GM21360 (cell line): ENCODE data around the gene ATXN7L3B.

ENCODE experiments used
- ATAC-seq: cut with Tn5 transposase; IDR thresholded peaks from one replicate; pipeline ENCODE4 v1.9.1; 2021; ENCODE audit warnings: mild to moderate bottlenecking, moderate library complexity; ENCODE audit not compliant: unreplicated experiment

Gene ATXN7L3B

DNA sequence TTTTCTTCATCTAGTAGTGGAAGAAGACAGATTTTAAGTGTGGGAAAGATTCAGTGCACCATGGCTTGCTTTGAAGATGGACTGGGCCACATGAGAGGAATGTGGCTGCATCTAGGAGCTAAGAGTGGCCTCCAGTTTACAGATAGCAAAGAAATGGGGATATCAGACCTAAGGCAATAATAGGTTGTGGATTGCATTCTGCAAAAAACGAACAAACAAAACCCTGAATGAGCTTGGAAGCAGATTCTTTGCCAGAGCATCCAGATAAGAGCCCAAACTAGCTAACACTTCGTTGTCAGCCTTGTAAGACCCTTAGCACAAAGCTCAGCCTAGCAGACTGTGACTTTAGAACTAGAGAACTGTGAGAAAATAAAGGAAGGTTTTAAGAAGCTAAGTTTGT lies 9.6 kb downstream of the ATXN7L3B start:
- no peak for ATAC-seq

DNA sequence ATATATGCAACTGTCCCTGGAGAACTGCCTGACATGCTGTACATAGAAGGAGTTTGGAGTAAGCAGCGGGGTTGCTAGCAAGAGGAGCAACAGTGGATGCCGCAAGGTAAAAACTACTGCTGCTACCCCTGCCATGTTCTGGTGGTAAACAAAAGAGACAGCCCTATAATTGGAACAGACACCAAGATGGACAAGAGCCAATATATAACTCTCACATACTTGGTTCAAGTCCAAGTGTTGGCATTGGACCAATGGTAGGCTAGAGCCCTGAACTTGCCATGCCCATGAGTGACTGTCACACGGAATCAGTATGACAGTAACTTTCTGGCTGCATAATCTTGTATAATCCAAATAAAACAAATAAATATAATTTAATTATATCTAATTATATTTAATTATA lies 13.7 kb downstream of the ATXN7L3B start:
- ATAC-seq = no peak

DNA sequence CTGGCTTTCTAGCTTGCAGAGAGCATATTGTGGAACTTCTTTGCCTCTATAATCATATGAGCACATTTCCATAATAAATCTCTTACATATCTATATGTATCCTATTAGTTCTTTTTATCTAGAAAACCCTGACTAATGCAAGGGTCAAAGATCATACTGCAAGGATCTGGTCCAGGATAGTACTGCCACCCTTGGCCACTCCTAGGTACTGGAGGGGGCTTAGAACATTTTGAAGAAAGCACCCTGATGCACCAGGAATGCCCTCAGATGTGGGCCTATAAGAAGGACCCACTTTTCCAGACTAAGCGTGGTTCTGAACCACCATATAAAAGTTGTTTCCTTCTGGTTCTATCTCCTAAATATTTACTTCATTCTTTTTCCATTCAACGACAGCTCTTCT lies 14.6 kb downstream of the ATXN7L3B start:
- peak; percentile 52 for ATAC-seq

DNA sequence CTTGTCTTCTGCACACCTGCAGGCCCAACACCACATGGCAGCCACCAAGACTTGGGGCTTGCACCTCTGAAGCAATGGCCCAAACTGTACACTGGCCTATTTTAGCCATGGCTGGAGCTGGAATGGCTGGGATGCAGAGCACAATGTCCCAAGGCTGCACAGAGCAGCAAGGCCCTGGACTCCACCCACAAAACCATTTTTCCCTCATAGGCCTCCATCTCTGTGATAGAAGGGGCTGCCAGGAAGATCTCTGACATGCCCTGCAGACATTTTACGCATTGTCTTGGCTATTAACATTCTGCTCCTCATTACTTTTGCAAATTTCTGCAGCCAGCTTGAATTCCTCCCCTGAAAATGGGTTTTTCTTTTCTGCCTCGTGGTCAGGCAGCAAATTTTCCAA lies 22.1 kb downstream of the ATXN7L3B start:
- no peak for ATAC-seq

DNA sequence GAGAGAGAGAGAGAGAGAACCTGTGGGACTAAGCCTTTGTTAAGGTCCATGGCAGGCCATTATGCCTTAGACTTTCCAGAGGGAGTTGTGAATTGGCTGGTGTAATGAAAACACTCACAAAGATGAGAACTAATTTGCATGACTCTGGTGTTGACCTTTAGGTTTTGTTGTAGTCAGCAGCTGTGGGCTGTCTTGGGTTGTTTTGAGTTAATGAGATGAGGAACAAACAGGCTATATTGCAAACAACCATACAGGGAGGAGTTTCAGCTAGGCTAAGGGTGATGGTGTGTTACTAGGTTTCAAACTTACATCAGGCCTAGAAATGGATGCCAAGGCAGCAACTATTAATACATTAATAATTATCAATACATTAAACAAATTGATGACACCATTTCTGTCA lies 26.3 kb downstream of the ATXN7L3B start:
- no peak for ATAC-seq

DNA sequence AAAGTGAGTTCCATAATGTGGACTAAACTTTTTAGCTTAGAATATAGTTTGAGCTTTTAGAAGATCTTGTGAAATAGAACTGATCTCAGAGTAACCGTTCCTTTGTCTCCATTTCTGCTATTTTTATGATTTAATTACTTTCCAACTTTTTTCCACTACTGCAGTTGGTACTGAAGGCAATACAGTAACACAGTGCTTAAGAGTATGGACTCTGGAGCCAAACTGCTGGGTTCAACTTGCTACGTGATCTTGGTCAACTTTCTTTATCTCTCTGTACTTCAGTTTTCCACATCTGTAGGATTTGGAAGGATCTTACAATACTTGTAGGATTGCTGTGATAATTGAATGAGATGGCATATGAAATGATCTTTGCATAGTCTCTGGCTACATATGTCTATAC lies 40.9 kb downstream of the ATXN7L3B start:
- no peak for ATAC-seq

DNA sequence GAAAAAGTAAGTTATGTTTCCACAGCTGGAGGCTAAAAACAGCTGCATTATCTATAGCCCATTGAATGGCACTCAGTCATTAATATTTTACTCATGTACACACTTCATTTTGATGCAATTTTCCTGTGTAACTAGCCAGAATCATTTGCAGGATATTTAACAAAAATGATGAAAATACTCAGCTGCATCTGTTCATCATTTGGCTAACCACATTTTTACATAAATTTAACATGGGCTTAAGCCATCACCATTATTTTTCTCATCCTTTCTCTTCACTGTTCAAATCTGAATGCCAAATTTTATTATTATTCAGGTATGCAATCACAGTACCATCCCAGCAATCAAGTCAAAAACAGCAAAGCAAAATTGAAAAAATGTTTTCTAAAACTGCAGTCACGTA lies 41.8 kb downstream of the ATXN7L3B start:
- no peak for ATAC-seq

DNA sequence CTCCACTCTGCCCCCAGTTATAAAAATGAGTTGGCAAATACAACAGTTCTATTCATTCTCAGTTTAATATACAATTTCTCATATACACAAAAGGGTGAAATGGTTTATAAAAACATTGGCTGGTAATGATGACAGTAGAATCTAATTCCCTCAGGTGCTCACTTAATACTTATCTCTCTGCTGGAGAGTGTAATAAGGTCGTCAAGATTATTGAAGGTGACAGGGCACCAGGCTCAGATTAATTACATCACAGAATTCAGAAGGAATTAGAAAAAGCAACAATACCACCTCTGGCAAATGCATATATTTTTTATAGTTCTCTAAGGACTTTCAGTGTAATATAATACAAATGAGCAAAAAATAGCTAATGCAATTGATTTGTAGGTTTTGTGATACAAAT lies 42.3 kb downstream of the ATXN7L3B start:
- ATAC-seq = no peak

DNA sequence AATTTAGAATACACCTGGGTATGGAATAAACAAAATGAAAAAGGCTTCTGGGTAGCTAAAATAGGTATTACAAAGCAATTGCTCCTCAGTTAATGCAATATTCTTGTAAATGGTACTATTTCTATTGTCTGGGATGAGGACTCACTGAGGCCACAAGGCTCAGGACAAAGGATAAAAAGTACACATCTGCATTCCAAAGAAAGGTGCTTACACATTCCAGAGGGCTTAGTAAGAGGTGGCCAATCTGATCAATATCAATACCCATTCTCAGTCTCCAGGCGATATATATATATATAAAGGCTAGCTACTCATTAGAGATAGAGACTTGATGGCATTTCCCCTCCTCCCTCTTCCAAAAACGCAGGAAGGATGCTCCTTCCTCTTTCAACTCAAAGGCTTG lies 43.8 kb downstream of the ATXN7L3B start:
- ATAC-seq = no peak

DNA sequence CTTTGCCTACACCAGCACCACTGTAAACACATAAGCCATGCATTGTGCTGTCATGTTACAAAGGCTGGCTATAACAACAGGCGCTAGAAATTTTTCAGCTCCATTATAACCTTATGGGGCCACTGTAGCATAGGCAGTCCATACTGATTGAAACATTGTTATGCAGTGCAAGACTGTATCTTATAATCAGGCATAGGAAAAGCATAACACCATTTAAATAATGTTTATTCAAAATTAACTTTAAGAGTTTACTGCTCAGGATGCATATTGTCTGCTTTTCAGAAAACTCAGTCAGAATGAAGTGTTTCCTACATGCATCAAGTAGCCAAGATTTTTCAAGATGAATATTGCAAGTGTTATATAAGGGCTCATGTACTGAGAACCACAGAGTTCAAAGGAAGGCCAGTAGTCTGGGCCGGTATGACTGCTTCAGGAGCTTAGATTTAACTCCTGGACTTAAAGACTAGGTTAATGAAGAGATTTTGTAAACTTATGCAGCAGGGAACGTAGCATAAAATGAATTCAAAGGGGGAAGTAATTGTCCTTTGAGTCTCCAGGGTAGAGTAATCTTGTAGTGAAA lies 46.9 kb downstream of the ATXN7L3B start:
- ATAC-seq = no peak

DNA sequence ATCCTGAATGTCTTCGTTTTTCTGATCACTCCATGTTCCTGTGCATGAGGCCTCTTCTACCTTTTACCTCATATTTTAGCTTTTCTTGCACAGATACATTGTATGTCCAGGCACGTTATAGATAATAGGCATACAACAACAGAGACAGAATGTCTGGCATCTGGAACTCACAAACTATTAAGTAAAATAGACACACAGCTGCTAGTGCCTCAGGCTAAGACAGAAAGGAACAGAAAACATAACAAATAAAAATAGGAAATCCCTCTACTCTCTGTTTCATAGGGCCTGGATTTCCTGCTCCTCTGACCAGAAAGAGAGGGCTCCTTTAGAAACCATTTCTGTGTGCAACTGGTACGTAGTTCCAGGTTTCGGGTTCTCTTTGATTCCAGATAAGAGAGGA lies 48.6 kb downstream of the ATXN7L3B start:
- ATAC-seq = no peak
